HG02759 (cell line): ENCODE data around the gene KLF9.
"Not testable (repeated sequence)": the region's sequence is repeated elsewhere in the genome, so short reads cannot be mapped to it uniquely, and the experiment has no call there.

Experiments
- ATAC-seq: cut with Tn5 transposase; IDR thresholded peaks from one replicate; pipeline ENCODE4 v1.9.1; 2021; ENCODE audit warnings: mild to moderate bottlenecking, moderate library complexity; ENCODE audit not compliant: unreplicated experiment

KLF9 gene

GRCh38 chr9:70405808-70406433 lies 8.5 kb downstream of the KLF9 start:
- peak; percentile 33 for ATAC-seq

GRCh38 chr9:70404261-70404660 lies 10.2 kb downstream of the KLF9 start:
- ATAC-seq = no peak

DNA sequence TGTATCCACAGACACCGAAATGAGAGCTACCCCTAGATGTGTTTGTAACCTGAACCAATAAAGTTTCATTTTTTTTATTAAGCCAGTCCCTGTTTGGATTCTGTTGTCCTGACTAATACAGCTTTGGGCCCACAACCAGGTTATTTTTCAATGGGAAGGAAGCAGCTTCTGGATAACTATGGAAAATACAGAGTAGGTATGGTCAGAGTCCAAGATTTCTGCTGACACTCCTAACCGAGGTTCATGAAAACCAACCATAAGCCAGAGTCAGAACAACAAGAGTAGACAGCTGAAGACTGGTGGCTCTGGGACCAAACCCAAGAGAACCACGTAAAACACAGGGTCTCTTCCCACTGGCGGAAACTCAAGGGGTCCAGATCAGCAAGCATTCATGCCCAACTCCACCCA lies 10.8 kb downstream of the KLF9 start:
- no peak for ATAC-seq

DNA sequence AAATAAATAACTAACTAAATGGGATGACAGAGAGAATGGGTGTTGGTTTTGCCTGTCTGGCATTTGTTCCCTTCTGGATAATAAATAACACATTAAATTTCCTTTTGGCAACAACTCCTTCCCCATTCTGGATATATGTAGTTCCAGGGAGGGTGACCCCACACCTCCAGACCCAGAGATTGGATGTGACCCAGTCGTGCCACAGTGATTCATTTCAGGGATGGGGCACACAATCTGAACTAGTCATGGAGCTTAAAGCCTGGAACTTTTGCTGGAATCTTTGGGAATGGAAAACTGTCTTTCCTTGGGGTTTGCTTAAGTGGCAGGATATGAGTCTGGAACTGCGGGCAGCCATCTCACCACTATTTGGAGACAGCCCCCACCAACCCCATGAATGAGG lies 11.3 kb downstream of the KLF9 start:
- no peak for ATAC-seq

- no peak for ATAC-seq
Measured at GRCh38 chr9:70402213-70402612, 12.2 kb downstream of the KLF9 start.

DNA sequence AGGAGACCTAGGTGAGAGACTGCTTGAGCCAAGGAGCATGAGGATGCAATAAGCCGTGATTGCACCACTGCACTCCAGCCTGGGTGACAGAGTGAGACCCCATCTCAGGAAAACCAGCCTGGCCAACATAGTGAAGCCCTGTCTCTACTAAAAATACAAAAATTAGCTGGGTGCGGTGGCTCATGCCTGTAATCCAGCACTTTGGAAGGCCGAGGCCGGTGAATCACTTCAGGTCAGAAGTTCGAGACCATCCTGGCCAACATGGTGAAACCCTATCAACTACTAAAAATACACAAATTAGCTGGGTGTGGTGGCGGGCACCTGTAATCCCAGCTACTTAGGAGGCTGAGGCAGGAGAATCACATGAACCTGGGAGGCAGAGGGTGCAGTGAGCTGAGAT lies 13.2 kb downstream of the KLF9 start:
- ATAC-seq = not testable (repeated sequence)

DNA sequence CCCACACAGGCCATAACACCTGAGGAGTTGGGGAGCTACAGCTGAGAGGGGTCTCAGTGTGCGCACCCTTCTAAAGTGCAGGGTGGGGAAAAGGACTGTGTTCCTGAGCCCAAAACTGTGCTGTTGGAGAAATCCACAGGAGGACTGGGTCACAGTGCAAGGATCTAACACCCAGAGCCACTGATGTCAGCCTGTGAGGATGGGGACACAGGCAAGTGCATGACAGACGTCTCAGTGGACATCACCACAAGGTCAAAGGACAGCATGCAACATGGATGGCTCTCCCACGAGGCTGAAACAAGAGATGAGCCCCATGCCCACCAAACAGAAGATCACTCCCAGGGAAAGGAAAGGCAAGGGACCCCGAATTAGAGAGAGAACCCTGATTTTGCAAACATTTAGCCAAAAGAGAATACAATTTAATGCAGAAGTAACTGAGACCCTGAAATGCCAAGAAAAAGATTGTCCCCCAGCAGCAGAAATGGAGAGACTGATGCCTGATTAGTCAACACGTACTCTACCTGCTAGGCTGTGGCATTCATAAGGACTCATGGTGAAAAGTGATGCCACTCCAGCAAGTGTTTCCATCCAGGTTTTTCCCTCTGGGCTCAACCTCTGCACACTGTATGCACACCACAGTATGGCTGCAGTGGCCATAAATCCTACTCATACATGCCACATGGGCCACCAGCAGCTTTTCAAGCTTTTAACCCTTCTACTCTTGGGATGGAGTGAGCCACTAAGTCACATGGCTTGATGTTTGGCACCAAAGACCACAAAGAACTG lies 14.2 kb downstream of the KLF9 start:
- ATAC-seq = no peak

GRCh38 chr9:70399141-70399540 lies 15.3 kb downstream of the KLF9 start:
- ATAC-seq = no peak

DNA sequence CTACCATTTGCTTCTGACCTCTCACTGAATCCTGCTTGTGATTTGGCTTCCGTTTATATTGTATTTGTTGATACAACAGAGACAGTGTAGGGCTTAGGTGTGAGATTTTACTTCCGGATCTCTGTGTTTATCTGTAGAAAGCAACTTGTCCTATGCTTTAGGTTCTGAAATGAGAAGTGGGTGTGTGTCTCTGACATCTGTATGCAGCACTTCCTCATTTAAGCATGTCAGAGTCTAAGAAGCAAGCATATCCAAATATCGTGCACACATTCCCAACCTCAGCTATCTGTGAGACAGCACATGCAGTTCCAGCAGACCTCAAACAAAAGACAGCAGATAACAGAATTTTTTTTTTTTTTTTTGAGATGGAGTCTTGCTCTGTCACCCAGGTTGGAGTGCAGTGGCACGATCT lies 16.3 kb downstream of the KLF9 start:
- peak; percentile 97 for ATAC-seq

DNA sequence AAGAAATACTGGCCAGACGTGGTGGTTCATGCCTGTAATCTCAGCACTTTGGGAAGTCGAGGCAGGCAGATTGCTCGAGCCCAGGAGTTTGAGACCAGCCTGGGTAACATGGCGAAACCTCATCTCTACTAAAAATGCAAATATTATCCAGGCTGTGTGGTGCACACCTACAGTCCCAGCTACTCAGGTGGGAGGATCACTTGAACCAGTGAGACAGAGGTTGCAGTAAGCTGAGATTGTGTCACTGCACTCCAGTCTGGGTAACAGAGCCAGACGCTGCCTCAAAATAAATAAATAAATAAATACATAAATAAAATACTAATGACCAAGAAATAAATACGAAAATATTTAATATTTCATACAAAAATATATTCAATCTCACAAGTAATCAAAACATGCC lies 18.8 kb downstream of the KLF9 start:
- no peak for ATAC-seq

DNA sequence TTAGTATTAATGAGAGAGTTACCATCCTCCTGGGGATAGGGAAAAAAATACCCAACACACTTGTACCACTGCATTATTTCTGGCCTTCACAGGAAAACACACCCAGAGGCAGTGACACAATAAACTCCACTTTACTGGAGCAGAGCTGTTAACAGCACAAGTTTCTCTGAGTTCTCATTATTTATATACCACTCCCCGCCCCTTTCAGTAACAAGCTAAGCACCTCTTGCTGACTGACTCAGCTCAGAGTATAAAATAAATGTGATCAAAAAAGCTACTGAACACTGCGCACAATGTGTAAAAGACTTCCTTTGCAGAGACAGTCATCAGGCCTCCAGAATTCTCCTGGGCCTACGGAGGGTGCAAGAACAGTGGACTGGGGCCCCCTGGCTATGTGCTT lies 21.6 kb downstream of the KLF9 start:
- ATAC-seq = no peak

DNA sequence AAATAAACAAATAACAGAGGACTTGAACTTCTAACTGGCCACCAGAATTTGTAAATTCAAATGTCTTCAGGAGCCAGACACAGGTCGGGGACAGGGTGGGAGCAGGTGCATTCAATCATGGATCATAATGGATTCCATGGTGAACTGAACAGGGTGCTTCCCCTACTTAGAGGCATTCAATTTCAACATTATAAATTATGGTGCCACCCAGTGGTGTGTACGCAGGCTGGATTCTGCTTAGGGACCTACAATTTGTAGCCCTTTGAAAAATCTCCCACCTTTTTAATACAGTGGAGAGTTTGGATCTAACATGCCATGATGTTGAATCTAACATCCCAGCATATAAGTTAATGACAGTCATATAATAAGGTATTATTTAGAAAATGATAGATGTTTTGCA lies 22.3 kb downstream of the KLF9 start:
- ATAC-seq = no peak

DNA sequence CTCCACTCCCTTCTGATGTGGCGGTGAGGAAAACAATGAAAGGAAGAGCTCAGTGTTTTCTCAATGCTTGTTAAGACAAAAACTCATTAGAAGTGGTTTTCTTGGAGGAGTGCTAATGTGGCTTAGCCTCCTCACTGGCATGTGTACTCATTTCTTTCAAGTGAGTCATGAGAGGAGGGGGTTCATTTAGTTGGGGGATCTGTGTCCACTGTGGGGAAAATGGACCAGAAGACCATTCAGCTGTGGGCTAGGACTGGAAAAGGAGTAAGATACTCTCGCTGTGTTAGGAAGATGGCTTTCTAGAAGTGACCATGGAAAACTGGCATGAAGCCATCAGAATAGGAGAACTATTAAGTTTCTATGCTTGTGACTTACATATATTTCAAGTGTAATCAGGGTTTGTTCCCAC lies 23.5 kb downstream of the KLF9 start:
- no peak for ATAC-seq

GRCh38 chr9:70389621-70390266 lies 24.7 kb downstream of the KLF9 start:
- no peak for ATAC-seq

DNA sequence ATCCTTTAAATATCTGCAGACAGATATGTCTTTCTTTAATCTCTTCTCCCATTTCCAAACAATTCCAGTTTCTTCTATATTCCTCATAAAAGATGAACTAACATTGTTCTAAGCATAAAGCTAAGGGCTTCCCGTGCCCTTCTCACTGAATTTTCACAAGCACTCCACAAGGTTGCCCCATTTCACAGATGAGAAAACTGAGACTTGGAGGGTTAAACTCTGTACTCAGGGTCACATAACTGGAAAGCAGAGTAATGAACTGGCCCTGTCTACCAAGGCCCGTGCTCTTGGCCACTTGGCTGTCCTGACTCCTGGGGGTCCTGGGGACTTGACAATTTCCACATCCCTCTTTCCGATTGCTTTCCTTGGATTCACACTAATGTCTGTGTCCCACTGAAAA lies 25.3 kb downstream of the KLF9 start:
- no peak for ATAC-seq

GRCh38 chr9:70387663-70388062 lies 26.8 kb downstream of the KLF9 start:
- ATAC-seq = no peak

- ATAC-seq = no peak
Measured at GRCh38 chr9:70385426-70385825, 29.0 kb downstream of the KLF9 start.

DNA sequence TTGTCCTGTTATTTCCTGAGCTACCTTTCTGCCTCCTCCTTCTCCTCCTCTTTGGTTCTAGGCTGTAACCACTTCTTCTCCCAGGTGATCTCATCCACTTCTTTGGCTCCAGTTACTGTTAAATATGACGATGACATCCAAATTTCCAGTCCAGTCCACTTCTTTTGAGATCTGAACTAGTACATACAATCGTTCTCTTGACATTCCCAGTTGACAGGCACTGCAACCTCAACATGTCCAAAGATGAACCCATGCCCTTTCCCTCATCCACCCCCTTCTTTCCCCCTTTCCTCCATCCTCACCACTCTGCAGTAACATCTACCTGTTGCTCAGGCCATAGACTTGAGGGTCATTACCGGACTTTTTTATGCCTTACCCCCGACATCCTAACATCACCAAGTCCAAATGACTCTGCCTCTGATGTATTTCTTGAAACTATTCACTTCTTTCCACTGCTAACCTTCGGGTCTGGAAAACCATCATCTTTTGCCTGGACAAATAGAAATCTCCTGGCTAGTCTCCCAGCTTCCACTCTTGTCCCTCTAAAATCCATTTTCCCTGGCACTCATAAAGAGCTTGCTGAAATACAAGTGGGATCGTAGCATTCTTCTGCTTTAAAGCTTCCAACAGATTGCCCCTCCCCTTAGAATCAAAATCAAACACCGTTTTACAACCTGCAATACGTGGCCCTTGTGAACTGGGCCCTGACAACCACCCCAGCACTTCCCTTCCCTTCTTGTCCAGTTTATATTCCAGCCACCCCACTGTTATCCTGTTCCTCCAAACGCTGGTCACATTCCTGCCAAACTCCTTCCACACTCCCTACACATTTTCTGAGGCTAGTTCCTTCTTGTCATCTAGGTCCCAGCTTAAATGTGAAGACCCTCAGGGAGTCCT lies 31.5 kb downstream of the KLF9 start:
- ATAC-seq = no peak

- no peak for ATAC-seq
Measured at GRCh38 chr9:70382046-70382708, 32.3 kb downstream of the KLF9 start.

DNA sequence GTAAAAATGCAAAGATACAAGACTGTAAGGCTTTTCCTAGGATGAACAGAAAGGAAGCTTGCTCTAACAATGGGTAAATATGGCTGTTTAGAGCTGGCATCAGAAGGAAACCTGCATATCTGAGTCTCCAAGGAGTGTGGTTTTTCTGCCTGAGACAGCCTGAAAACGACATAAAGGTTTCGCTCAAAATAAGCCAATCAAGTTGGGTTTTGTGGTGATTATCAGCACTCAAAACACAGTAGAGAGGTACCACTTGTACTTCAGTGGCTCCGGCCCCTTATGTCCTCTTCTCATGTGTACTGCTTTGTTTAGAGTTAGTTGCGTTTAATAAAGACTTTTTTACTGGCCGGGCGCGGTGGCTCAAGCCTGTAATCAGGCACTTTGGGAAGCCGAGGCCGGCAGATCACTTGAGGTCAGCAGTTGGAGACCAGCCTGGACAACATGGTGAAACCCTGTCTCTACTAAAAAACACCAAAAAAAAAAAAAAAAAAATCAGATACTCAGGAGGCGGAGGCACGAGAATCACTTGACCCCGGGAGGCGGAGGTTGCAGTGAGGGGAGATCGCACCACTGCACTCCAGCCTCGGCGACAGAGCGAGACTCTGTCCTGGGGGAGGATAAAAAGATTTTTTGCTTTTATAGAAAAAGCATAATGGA lies 39.4 kb downstream of the KLF9 start:
- no peak for ATAC-seq
